SKM-1 (cell line): ENCODE measurements around the gene LAMB3.

Experiments
- DNase-seq: peaks from one replicate; lab custom pipeline; 2025; ENCODE audit not compliant: unreplicated experiment; lab: John Stamatoyannopoulos, UW

Gene LAMB3

DNA sequence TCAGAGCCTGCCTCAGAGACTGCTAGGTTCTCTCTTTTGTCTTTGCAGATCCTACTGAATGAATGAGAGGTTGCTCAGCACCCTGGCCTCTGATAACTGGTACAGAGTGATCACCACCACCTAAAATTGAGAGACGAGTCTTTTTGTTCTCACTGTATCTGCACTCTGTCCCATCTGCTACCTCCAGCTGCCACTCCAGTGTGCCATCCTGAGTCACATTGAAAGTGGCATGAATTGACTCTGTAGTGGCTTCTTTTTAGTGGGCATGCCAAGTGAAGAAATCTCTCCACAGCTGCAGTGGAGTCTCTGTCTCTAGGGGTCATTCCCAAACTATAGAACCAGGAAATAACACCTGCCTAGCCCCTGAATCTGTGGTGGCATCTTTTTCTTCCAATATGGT, 54.0 kb downstream of the LAMB3 start:
- DNase-seq: no peak

DNA sequence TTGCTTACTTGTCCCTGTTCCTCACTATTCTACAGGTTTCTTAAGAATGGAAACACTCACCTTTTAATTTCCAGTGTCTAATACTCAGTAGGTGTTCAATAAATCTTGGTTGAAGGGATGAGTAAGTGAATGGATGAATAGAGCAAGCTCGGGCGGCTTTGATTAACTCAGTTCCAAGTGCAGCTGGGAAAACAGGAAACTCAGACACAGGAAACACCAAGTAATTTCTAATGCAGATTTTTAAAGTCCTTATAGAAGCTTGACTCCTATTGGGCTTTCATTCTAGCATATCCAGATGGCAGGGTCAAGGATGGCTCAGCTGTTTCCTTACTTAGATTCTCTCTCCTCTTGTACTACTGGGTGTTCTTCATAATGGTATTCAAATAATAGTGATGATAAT, 54.7 kb downstream of the LAMB3 start:
- DNase-seq: no peak

DNA sequence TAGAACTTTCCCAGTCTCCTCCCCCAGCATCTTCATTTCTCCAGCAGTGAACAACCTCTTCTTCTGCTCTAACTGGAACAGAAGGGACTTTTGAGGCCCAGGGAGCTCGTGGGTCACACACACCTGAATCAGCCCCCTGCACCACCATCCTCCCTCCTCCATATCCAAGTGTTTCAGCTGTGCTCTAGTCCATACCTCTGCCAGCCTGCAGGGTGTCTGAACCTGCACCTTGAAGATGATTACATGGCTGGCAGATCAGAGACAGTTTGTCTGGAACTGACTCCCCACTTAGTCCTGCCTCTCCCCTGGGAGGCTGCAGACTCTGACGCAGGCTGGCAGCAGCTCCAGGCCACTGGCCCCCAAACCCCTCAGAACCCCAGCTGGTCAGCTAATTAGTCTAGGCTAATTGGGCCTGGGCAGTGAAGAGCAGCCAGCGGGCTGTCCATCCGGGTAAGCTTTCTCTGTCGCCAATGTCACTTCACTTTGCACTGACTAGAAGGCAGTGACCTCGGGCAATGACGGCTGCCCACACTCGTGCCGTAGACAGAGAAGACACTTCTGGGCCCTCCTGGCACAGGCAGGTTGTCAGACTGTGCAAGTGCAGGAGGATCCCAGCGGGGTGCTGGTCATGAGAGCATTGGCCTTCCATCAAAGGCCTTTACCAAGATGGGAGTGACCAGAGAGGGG, 56.5 kb downstream of the LAMB3 start:
- no peak for DNase-seq

DNA sequence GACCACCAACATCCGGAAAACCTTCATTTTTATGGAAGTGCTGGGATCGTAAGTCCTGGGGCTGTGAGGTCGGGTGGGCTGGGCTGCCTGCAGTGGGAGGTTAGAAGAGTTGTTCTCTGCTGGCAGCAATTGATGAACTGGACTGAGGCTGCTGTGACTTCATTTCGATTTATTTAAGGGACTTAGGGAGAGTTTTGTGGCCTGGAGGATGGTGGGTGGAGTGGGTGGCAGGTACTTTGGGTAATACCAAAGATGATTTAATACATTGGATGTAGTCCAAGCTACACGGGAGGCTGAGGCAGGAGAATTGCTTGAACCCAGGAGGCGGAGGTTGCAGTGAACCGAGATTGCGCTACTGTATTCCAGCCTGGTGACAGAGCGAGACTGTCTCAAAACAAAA, 57.2 kb downstream of the LAMB3 start:
- DNase-seq: no peak

DNA sequence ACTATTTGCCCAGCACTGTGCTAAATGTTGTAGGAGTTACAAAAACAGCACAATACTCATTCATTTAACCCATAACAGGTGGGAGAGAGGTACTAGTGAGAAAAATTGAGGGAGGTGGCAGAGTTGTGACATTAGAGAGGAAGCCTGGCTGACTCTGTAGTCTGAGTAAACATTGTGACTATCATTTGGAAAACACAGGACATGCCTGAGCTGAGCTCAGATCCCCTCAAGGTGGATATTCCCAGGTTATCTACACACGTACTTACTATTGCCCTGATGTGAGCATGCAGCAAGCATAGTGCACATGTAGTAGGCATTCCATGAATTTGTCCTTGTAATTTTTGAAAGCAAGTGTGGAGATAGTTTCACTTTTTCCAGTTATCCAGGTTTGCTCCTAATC, 57.8 kb downstream of the LAMB3 start:
- no peak for DNase-seq

DNA sequence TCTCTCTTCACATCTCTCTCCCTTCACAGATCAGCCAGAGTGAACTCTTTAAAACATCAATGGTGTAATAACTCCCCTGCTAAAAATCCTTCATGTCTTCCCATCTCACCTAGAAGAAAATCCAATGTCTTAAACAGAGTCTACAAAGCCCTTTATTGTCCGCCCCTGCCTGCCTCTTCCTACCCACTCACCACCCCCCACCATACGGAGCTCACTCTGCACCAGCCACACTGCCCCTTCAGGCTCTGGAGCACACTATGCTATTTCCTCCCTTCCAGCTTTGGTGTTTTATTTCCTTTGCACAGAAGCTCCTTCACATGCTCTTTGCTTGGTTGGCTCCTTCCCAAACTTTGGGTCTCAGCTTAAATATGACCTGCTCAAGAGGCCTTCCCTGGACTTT, 58.5 kb downstream of the LAMB3 start:
- no peak for DNase-seq

DNA sequence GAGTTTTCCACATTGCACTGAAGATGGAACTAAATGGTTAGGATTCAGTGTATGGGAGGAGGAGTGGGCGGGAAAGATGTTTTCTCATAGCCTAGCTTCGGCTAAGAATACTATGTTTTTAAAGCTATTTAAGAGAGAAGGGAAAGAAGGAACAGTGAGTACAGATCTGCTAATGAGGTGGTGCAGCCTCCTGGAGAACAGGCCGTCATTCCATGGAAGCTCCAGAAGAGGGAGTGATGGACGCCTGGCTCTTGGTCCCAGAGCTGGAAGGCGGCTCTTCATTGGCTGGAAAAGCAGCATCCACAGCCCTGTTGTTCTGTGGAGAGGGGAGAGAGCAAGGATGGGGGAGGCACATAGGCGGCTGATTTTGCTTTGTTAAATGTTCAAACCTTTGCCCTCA, 61.8 kb downstream of the LAMB3 start:
- DNase-seq: no peak

DNA sequence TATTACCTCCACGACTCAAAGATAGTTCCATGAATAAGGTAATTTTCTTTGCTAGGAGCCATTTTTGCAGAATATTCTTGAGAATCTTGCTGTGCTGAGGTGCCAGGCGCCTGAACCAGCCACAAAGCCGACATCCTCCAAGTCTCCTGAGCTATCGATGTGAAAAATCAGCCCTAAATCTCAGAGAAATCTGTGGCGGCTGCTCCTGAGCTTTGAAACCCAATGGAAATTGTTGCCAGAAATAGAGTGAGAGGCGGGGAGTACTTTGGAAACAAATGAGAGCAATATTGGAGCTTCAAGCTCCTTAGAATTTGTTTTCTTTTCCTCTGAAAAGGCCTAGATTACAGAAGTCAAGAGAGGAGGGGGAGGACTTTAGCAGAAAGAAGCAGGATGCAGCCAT, 62.4 kb downstream of the LAMB3 start:
- DNase-seq: no peak

DNA sequence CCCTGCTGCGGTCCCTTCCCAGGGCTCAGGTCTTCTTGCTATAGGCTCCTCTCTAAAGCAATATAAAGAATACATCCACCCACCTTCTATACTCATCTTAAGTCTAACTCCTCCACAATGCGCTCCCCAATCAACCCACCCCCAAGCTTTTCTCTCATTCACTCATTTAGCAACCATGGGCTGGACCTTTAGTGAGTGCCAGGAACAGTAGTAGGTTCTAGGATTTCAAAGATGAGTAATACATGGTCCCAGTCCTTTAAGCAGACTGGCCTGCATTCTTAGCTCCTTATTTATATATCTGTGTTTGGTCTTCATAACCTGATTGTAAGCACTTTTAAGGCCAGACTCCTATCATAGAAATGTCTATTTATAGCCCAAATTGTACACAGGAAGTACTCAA, 62.8 kb downstream of the LAMB3 start:
- DNase-seq: no peak

DNA sequence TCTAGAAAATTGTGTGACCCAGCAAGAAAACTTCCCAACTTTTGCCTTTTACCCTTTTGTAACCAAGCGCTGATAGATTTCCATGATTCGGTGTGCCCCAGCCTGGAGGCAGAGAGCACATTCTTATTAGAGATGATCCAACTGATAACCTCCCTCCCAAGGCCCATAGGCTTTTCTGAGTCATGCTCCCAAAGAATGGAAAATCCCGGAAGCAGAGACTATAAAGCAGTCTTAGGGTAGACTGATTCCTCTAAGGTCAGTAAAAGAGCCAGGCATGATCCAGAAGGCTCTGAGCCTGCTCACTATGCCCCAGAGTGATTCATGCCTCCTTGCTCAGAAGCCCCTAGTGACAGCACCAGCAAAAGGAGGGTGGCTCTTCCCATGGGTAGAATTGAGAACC, 64.4 kb downstream of the LAMB3 start:
- no peak for DNase-seq

DNA sequence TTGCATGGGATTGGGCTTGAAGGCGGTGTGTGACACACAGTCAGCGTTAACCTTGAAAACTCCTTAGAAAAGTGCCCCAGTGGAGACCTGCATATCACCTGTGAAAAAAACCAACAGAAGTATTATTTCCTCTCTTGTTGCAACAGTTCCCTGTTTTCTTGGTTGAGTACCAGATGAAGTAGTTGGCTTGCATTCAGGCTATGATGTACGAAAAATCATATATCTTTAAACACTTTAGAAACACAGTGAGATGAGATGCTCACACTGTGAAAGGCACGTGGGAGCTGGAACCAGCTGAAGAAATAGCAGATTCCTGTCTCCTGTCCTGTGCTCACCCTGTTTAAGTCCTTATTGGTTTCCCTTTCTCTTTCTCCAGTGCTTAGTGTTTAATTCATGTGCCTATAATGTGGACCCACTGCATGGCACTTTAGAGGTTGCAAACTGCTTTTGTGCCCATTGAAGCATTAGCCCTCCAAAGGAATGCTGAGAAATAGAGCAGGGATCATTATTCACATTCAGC, 65.9 kb downstream of the LAMB3 start:
- DNase-seq: no peak

DNA sequence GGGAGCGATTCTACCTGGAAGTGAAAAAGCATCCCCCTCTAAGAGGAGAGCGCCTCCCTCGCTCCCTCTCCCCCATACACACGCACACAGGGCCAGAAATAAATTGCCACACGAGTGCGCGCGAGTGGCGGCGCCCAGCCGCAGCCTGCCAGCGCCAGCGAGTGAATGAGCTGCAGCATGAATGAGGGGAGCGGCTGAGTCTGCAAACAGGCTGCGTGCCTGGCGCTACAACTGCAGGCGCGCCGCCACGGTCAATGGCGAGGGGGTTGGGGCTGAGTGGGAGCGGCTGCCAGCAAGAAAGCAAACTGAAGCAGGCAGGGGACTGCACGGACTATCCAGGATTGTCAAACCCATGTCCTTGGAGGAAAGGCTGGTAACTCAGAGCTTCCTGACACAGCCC, 66.6 kb downstream of the LAMB3 start:
- no peak for DNase-seq

DNA sequence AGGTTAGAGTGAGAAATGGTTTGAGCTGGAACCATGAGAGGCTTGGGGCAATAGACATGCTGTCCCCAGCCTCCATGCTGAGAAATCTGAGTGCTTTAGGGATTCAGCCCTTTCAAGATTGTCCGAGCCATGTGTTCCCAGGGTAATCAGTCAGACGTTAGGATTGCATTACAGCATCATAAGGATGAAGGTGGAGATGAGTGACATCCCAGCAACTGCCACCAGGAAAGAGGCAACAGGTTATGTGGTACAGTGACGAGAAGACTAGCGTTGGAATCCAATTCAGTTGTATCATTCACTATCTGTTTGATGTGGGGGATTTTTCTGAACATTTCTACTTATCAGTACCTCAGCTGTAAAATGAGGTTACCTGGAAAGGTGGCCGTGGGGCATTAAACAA, 67.0 kb downstream of the LAMB3 start:
- DNase-seq: no peak

DNA sequence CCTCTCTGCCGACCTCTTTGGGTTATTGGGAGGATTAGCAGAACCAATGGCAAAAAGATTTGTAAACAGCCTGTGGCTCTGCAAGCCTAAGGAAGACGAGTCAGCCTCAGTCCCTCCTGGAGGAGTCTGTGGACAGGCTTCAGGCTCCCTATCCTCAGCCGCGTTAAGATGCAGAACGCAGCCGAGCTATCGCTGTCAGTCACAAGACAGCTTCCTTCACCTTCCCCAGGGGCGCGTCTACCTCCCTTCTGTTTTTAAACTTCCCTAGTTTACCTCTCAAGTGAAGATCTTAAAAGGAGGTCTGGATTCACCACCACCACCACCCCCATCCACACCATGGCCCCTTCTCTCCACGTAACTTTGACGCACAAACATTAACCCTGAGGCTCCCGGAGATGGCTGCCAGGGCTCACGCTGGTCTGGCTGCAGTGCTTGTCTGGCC, 68.0 kb downstream of the LAMB3 start:
- no peak for DNase-seq

DNA sequence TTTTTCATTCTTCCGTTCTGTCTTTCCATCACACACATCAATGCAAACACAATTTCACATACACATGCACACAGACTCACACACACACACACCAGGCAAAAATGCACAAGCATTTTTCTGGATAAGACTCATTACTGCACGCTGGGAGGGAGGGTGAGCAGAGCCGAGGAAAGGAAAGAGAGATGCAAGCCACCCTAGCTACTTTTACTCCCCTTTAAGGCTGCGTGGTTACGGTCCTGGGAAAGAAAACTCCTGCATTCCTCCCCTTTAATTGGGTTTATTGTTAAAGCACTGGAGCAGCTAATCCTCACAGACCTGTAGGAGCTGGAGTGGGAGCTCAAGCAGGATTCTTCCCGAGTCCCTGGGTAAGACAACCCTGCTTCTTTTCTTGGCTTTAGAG, 68.8 kb downstream of the LAMB3 start, which contains the start of gene CAMK1G:
Gene CAMK1G (plus strand): TSS at position 307 of the 400 bp plus-strand sequence. CDS start 11,270 bp downstream, outside the sequence.
- no peak for DNase-seq

DNA sequence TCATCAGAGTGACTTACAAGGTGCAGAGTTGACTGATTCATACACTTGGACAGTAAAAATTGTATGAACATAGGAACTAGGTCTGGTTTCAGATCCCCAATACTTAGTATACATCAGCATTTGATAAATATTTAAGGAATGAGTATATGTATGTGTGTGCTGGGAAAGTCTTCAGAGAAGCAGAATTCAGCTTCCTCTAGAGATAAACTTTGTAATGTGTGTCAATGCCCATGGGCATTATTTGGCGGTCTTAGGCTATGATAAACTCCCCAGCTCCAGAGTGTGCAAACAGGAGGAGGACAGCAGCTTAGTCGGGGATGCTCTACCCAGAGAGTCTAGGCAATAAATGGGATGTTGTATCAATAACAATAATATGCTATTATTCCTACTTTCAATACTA, 71.6 kb downstream of the LAMB3 start:
- DNase-seq: no peak

DNA sequence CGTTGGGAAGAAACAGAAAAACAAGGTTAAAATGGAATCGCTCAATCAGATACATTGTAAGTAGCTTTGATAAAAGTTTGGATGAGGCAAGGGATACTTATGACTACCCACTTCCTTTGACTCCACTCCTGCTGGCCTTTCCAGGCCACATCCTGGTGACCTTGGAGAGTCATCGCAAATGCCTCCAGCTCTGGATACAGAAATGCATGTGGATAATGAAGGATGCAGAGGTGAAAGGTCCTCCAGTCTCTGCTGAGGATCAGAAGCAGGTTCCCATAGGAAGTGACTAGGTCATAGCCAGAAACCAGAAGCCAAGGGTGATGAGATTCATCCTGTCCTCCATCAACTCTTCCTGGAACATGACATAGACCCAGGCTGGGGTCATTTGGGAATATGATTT, 74.9 kb downstream of the LAMB3 start:
- DNase-seq: no peak

DNA sequence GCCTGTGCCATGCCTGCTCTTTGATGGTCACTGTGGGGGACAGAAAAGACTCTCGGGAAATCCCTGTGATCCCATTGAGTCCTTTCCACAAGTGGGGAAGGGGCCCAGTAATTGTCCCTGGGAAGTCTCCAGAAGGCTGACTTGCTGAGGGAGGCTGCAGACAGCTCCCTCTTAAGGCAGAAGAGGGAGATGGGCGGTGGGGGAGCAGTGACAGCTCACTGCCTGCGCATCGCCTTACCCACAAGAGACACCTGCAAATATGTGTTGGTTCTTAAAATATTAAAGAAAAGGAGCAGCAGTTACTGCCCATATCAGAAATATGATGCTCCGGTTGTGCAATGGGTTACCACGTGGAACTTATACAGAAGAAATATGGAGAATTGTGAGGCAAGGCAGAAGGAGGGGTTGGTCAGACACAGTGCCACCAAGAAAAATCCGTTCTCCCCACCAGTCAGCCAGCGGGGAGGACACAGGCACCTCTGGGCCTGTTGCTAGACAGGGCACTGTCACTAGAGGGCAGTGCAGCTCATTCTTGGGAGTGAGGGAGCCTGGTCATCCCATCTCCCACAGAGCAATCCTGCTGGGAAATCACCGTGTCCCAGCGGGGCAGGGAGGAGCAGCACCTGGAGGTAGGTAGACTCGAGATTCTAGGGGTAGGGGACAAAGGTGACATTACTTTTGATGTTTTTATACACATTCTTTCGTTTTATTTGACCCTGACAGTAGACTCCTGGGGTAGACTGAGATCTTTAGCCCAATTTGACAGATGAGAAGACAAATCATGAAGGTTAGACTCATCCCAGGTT, 75.6 kb downstream of the LAMB3 start:
- peak; percentile 47 for DNase-seq

DNA sequence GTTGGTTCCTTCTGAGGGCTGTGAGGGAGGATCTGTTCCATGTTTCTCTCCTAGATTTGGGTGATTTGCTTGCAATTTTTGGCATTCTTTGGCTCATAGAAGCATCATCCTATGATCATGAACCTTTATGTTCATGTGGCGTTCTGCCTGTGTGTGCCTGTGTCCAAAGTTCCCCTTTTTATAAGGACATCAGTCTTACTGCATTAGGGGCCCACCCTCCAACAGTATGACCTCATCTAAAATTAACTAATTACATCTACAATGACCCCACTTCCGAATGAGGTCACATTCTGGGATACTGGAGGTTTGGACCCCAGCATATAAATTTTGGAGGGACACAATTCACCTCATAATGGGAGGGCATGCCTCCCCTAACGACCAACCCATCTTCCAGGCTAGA, 81.5 kb downstream of the LAMB3 start:
- no peak for DNase-seq

DNA sequence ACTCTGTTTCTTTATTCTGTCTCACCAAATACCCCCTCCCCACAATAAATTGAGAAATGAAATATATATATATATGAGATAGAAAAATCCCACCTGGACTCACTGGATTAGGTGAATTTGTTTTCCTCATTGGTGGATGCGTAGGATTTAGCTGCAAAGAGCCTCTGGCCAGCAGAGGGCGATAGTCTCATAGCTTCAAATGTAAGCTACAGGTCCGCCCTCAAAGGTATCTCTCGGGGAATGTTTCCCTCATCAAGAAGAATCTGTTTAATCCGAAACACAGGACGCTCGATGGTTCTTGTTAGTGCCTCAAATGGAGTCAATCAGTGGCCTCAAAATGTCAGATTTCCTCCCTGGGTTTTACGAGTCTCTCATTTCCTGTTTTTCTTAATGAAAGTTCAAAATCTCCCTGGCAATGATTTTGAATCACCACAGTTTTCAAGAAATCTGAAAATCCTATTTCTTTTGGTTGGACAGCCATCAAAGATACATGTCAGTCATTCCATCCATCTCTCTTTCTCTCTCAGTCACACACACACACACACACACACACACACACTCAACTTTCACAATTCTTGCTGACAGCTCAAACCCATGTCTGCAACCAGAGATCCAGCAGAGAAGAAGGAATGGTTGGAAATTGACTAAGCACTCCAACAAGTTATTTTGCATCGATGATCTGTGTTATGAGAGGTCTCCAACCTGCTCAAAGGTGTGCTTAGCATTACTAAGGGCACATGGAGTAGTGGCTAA, 82.6 kb downstream of the LAMB3 start:
- peak; percentile 13 for DNase-seq

DNA sequence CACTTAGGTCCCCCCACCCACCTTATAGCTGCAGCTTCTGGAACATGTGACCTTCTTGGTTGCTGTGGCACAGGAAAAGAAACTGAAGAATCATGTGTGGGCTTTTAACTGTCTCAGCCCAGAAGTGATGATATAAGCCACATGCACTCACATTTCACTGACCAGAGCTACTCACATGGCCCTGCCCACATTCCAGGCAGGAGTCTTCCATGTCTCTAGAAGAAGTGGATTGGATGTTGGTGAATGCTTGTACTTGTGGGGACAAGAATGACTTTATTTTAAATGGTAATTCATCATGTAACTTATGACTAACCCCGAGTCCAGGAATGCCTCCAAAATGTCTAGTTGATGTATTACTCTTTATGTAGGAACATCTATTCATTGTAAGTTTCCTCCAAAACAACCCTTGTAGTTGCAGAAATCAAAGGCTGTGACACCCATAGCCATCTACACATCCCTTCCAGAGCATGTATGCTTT, 84.5 kb downstream of the LAMB3 start:
- no peak for DNase-seq
